Dermis blood vessel endothelial cell (primary cell): ENCODE measurements around the gene FUCA1. TPM values are rescaled to one million over a fixed set of nuclear protein-coding genes. Genes with fewer than 3 reads are reported as not detected.
"Not testable (repeated sequence)": the region's sequence is repeated elsewhere in the genome, so short reads cannot be mapped to it uniquely, and the experiment has no call there.

ENCODE experiments used
- DNase-seq: peaks from one replicate; pipeline ENCODE4 v3.0.0; 2010
- total RNA-seq: library from RNA; depleted of rRNA; stranded (reverse); fragments of >200 nt; gene quantifications from 2 replicates; pipeline ENCODE4 v1.2.3, GENCODE V29; 2014

Gene FUCA1
- total RNA-seq, 1 donor from 2014 or later = 20.6 TPM

- DNase-seq = no peak
These were observed 27.0 kb upstream of the FUCA1 start for GRCh38 chr1:23895082-23895481.

GRCh38 chr1:23889074-23889473, 21.0 kb upstream of the FUCA1 start:
- DNase-seq = no peak

- no peak for DNase-seq
These were observed 17.1 kb upstream of the FUCA1 start for GRCh38 chr1:23885222-23885621.

- no peak for DNase-seq
These were observed 14.7 kb upstream of the FUCA1 start for GRCh38 chr1:23882746-23883145.

- no peak for DNase-seq
These were observed 11.7 kb upstream of the FUCA1 start for GRCh38 chr1:23879809-23880208.

GRCh38 chr1:23878668-23879067, 10.6 kb upstream of the FUCA1 start:
- no peak for DNase-seq

- DNase-seq = no peak
These were observed 7.3 kb upstream of the FUCA1 start for GRCh38 chr1:23875382-23875781.

- no peak for DNase-seq
These were observed 4.3 kb upstream of the FUCA1 start for GRCh38 chr1:23872421-23872820.

GRCh38 chr1:23869051-23869450, 961 bp upstream of the FUCA1 start:
- no peak for DNase-seq

- peak; percentile 28 for DNase-seq
These were observed 497 bp upstream of the FUCA1 start for GRCh38 chr1:23868557-23869016.

GRCh38 chr1:23867542-23867894, 572 bp downstream of the FUCA1 start:
- DNase-seq = peak; percentile 2

GRCh38 chr1:23865543-23865930, 2.6 kb downstream of the FUCA1 start:
- DNase-seq = peak; percentile 16

GRCh38 chr1:23864801-23865542, 3.1 kb downstream of the FUCA1 start:
- no peak for DNase-seq

- DNase-seq = no peak
These were observed 5.5 kb downstream of the FUCA1 start for GRCh38 chr1:23862640-23863039.

GRCh38 chr1:23854568-23854967, 13.5 kb downstream of the FUCA1 start:
- peak; percentile 53 for DNase-seq

- not testable (repeated sequence) for DNase-seq
These were observed 15.0 kb downstream of the FUCA1 start for GRCh38 chr1:23853124-23853523.

GRCh38 chr1:23851406-23851805, 16.7 kb downstream of the FUCA1 start:
- DNase-seq = not testable (repeated sequence)

- DNase-seq = no peak
These were observed 19.1 kb downstream of the FUCA1 start for GRCh38 chr1:23848673-23849616.

- DNase-seq = not testable (repeated sequence)
These were observed 20.5 kb downstream of the FUCA1 start for GRCh38 chr1:23847482-23848095.

- DNase-seq = no peak
These were observed 22.9 kb downstream of the FUCA1 start for GRCh38 chr1:23845163-23845562.

GRCh38 chr1:23843644-23844043, 24.4 kb downstream of the FUCA1 start:
- DNase-seq = no peak

GRCh38 chr1:23838401-23838866, 29.7 kb downstream of the FUCA1 start:
- peak; percentile 57 for DNase-seq

- no peak for DNase-seq
These were observed 30.2 kb downstream of the FUCA1 start for GRCh38 chr1:23837908-23838307.
